Amygdala (tissue), 56 donors: ENCODE data around the gene HIVEP3.
A peak's percentile ranks its signal among the peaks of the same experiment; 100 is the strongest.

Experiments used
- DNase-seq, 56 donors: peaks; one replicate each; lab custom pipeline; 2025; lab: John Stamatoyannopoulos, UW

The HIVEP3 gene

GRCh38 chr1:41486371-41487125 is 432.2 kb downstream of the HIVEP3 start:
- DNase-seq, result no peak

- no peak for DNase-seq
These were observed 432.7 kb downstream of the HIVEP3 start for GRCh38 chr1:41486053-41486370.

- DNase-seq, result no peak
These were observed 433.1 kb downstream of the HIVEP3 start for GRCh38 chr1:41485605-41486004.

- DNase-seq, result no peak
These were observed 434.1 kb downstream of the HIVEP3 start, which contains the start of gene EDN2 for GRCh38 chr1:41484402-41485241. Gene EDN2, minus strand, starts transcription at chr1:41484683. Its CDS starts 82 bp downstream, at chr1:41484601.

GRCh38 chr1:41483960-41484401 is 434.7 kb downstream of the HIVEP3 start:
- no peak for DNase-seq

- no peak for DNase-seq
These were observed 435.5 kb downstream of the HIVEP3 start for GRCh38 chr1:41483001-41483850.

GRCh38 chr1:41482001-41482765 is 436.5 kb downstream of the HIVEP3 start:
- peak in 4 of 56 donors; percentile 12 to 35 (median 22) for DNase-seq

GRCh38 chr1:41481109-41481775 is 437.5 kb downstream of the HIVEP3 start:
- DNase-seq, result no peak

- DNase-seq, result no peak
These were observed 438.3 kb downstream of the HIVEP3 start for GRCh38 chr1:41480204-41481108.

- no peak for DNase-seq
These were observed 438.9 kb downstream of the HIVEP3 start for GRCh38 chr1:41479808-41480160.

- peak in 21 of 56 donors; percentile 16 to 70 (median 36) for DNase-seq
These were observed 439.5 kb downstream of the HIVEP3 start for GRCh38 chr1:41479000-41479807.

GRCh38 chr1:41478118-41478748 is 440.5 kb downstream of the HIVEP3 start:
- no peak for DNase-seq

GRCh38 chr1:41476807-41477361 is 441.8 kb downstream of the HIVEP3 start:
- no peak for DNase-seq

- DNase-seq, result no peak
These were observed 442.7 kb downstream of the HIVEP3 start for GRCh38 chr1:41475859-41476567.

GRCh38 chr1:41475346-41475745 is 443.4 kb downstream of the HIVEP3 start:
- no peak for DNase-seq
